Measurements from ENCODE around the gene DUSP7.
"Not testable (repeated sequence)": the region's sequence is repeated elsewhere in the genome, so short reads cannot be mapped to it uniquely, and the experiment has no call there.

The DUSP7 gene

GRCh38 chr3:52033748-52034147 lies 22.6 kb downstream of the DUSP7 start:
- not testable (repeated sequence) for H3K27ac ChIP-seq (ENCODE audit: low read length); H3K9me3 ChIP-seq (ENCODE audit: control insufficient read depth in 2 of 2, low read length in 2 of 2); H3K4me3 ChIP-seq (ENCODE audit: low read length in 2 of 2); H3K9ac ChIP-seq (ENCODE audit: low read length in 2 of 2); H3K4me1 ChIP-seq (ENCODE audit: control insufficient read depth, insufficient read depth, low read length); H3K36me3 ChIP-seq (ENCODE audit: control insufficient read depth in 2 of 2, insufficient read depth in 2 of 2, low read length in 2 of 2); H3K27me3 ChIP-seq (ENCODE audit: control insufficient read depth in 1 of 2, insufficient read depth in 2 of 2, low read length in 2 of 2)

GRCh38 chr3:52032702-52033408 lies 23.5 kb downstream of the DUSP7 start:
- H3K27me3 ChIP-seq (ENCODE audit: control insufficient read depth in 1 of 2, insufficient read depth in 2 of 2, low read length in 2 of 2), result no peaks in the 10 kb centered on the region
- no peak overlapping the region for H3K27ac ChIP-seq (ENCODE audit: low read length)
- H3K4me1 ChIP-seq (ENCODE audit: control insufficient read depth, insufficient read depth, low read length), result no peaks in the 10 kb centered on the region
- no peaks in the 10 kb centered on the region for H3K9me3 ChIP-seq (ENCODE audit: control insufficient read depth in 2 of 2, low read length in 2 of 2)
- H3K9ac ChIP-seq (ENCODE audit: low read length in 2 of 2), result no peak overlapping the region
- H3K36me3 ChIP-seq (ENCODE audit: control insufficient read depth in 2 of 2, insufficient read depth in 2 of 2, low read length in 2 of 2), result no peaks in the 10 kb centered on the region
- no peak overlapping the region for H3K4me3 ChIP-seq (ENCODE audit: low read length in 2 of 2)

GRCh38 chr3:52031896-52032295 lies 24.5 kb downstream of the DUSP7 start:
- no peak overlapping the region for H3K9ac ChIP-seq (ENCODE audit: low read length in 2 of 2)
- H3K4me1 ChIP-seq (ENCODE audit: control insufficient read depth, insufficient read depth, low read length), result no peaks in the 10 kb centered on the region
- H3K9me3 ChIP-seq (ENCODE audit: control insufficient read depth in 2 of 2, low read length in 2 of 2), result no peaks in the 10 kb centered on the region

GRCh38 chr3:52030714-52031310 lies 25.6 kb downstream of the DUSP7 start:
- Histone ChIP-seq H3K9ac (ENCODE audit: low read length in 2 of 2) (no peak overlapping the region), H3K4me1 (ENCODE audit: control insufficient read depth, insufficient read depth, low read length) (no peaks in the 10 kb centered on the region), H3K4me3 (ENCODE audit: low read length in 2 of 2) (no peak overlapping the region)

More at GRCh38 chr3:52031896-52032295, 24.5 kb downstream of the DUSP7 start:
- H3K27me3 ChIP-seq (ENCODE audit: control insufficient read depth in 1 of 2, insufficient read depth in 2 of 2, low read length in 2 of 2), result no peaks in the 10 kb centered on the region
- H3K36me3 ChIP-seq (ENCODE audit: control insufficient read depth in 2 of 2, insufficient read depth in 2 of 2, low read length in 2 of 2), result no peaks in the 10 kb centered on the region
- no peak overlapping the region for H3K27ac ChIP-seq (ENCODE audit: low read length)
- no peak overlapping the region for H3K4me3 ChIP-seq (ENCODE audit: low read length in 2 of 2)

GRCh38 chr3:52029535-52029934 lies 26.8 kb downstream of the DUSP7 start:
- Histone ChIP-seq H3K27ac (ENCODE audit: low read length) (no peak overlapping the region), H3K9me3 (ENCODE audit: control insufficient read depth in 2 of 2, low read length in 2 of 2) (no peaks in the 10 kb centered on the region), H3K36me3 (ENCODE audit: control insufficient read depth in 2 of 2, insufficient read depth in 2 of 2, low read length in 2 of 2) (no peaks in the 10 kb centered on the region), H3K4me3 (ENCODE audit: low read length in 2 of 2) (no peak overlapping the region), H3K27me3 (ENCODE audit: control insufficient read depth in 1 of 2, insufficient read depth in 2 of 2, low read length in 2 of 2) (no peaks in the 10 kb centered on the region), H3K9ac (ENCODE audit: low read length in 2 of 2) (no peak overlapping the region), H3K4me1 (ENCODE audit: control insufficient read depth, insufficient read depth, low read length) (no peaks in the 10 kb centered on the region)

More at GRCh38 chr3:52030714-52031310, 25.6 kb downstream of the DUSP7 start:
- Histone ChIP-seq H3K27me3 (ENCODE audit: control insufficient read depth in 1 of 2, insufficient read depth in 2 of 2, low read length in 2 of 2) (no peaks in the 10 kb centered on the region), H3K36me3 (ENCODE audit: control insufficient read depth in 2 of 2, insufficient read depth in 2 of 2, low read length in 2 of 2) (no peaks in the 10 kb centered on the region), H3K27ac (ENCODE audit: low read length) (no peak overlapping the region), H3K9me3 (ENCODE audit: control insufficient read depth in 2 of 2, low read length in 2 of 2) (no peaks in the 10 kb centered on the region)

- no peaks in the 10 kb centered on the region for H3K9me3 ChIP-seq (ENCODE audit: control insufficient read depth in 2 of 2, low read length in 2 of 2)
- H3K27me3 ChIP-seq (ENCODE audit: control insufficient read depth in 1 of 2, insufficient read depth in 2 of 2, low read length in 2 of 2), result no peaks in the 10 kb centered on the region
- no peak overlapping the region for H3K27ac ChIP-seq (ENCODE audit: low read length)
- H3K4me3 ChIP-seq (ENCODE audit: low read length in 2 of 2), result no peak overlapping the region
- no peaks in the 10 kb centered on the region for H3K36me3 ChIP-seq (ENCODE audit: control insufficient read depth in 2 of 2, insufficient read depth in 2 of 2, low read length in 2 of 2)
- peaks cover under 1% of the 10 kb centered on the region for H3K4me1 ChIP-seq (ENCODE audit: control insufficient read depth, insufficient read depth, low read length)
- no peak overlapping the region for H3K9ac ChIP-seq (ENCODE audit: low read length in 2 of 2)
Measured at GRCh38 chr3:52029053-52029452, 27.3 kb downstream of the DUSP7 start.

GRCh38 chr3:52028572-52028971 lies 27.8 kb downstream of the DUSP7 start:
- Histone ChIP-seq H3K4me1 (ENCODE audit: control insufficient read depth, insufficient read depth, low read length) (peaks cover 3% of the 10 kb centered on the region), H3K27ac (ENCODE audit: low read length) (no peak overlapping the region), H3K9ac (ENCODE audit: low read length in 2 of 2) (no peak overlapping the region), H3K27me3 (ENCODE audit: control insufficient read depth in 1 of 2, insufficient read depth in 2 of 2, low read length in 2 of 2) (no peaks in the 10 kb centered on the region), H3K4me3 (ENCODE audit: low read length in 2 of 2) (no peak overlapping the region), H3K9me3 (ENCODE audit: control insufficient read depth in 2 of 2, low read length in 2 of 2) (no peaks in the 10 kb centered on the region), H3K36me3 (ENCODE audit: control insufficient read depth in 2 of 2, insufficient read depth in 2 of 2, low read length in 2 of 2) (no peaks in the 10 kb centered on the region)

GRCh38 chr3:52026041-52026440 lies 30.3 kb downstream of the DUSP7 start:
- no peak overlapping the region for H3K4me3 ChIP-seq (ENCODE audit: low read length in 2 of 2)
- no peak overlapping the region for H3K27ac ChIP-seq (ENCODE audit: low read length)
- no peak overlapping the region for H3K9ac ChIP-seq (ENCODE audit: low read length in 2 of 2)
- H3K36me3 ChIP-seq (ENCODE audit: control insufficient read depth in 2 of 2, insufficient read depth in 2 of 2, low read length in 2 of 2), result no peaks in the 10 kb centered on the region
- no peaks in the 10 kb centered on the region for H3K27me3 ChIP-seq (ENCODE audit: control insufficient read depth in 1 of 2, insufficient read depth in 2 of 2, low read length in 2 of 2)
- H3K9me3 ChIP-seq (ENCODE audit: control insufficient read depth in 2 of 2, low read length in 2 of 2), result no peaks in the 10 kb centered on the region
- peaks cover 17% of the 10 kb centered on the region for H3K4me1 ChIP-seq (ENCODE audit: control insufficient read depth, insufficient read depth, low read length)

- no peaks in the 10 kb centered on the region for H3K9me3 ChIP-seq (ENCODE audit: control insufficient read depth in 2 of 2, low read length in 2 of 2)
- H3K4me1 ChIP-seq (ENCODE audit: control insufficient read depth, insufficient read depth, low read length), result peaks cover 20% of the 10 kb centered on the region
- H3K4me3 ChIP-seq (ENCODE audit: low read length in 2 of 2), result no peak overlapping the region
- no peaks in the 10 kb centered on the region for H3K27me3 ChIP-seq (ENCODE audit: control insufficient read depth in 1 of 2, insufficient read depth in 2 of 2, low read length in 2 of 2)
- H3K27ac ChIP-seq (ENCODE audit: low read length), result no peak overlapping the region
- no peak overlapping the region for H3K9ac ChIP-seq (ENCODE audit: low read length in 2 of 2)
- H3K36me3 ChIP-seq (ENCODE audit: control insufficient read depth in 2 of 2, insufficient read depth in 2 of 2, low read length in 2 of 2), result no peaks in the 10 kb centered on the region
Measured at GRCh38 chr3:52025453-52025852, 30.9 kb downstream of the DUSP7 start.

- no peak overlapping the region for H3K4me3 ChIP-seq (ENCODE audit: low read length in 2 of 2)
- peaks cover 21% of the 10 kb centered on the region for H3K4me1 ChIP-seq (ENCODE audit: control insufficient read depth, insufficient read depth, low read length)
- H3K27me3 ChIP-seq (ENCODE audit: control insufficient read depth in 1 of 2, insufficient read depth in 2 of 2, low read length in 2 of 2), result no peaks in the 10 kb centered on the region
- no peak overlapping the region for H3K9ac ChIP-seq (ENCODE audit: low read length in 2 of 2)
- no peak overlapping the region for H3K27ac ChIP-seq (ENCODE audit: low read length)
- H3K9me3 ChIP-seq (ENCODE audit: control insufficient read depth in 2 of 2, low read length in 2 of 2), result no peaks in the 10 kb centered on the region
- no peaks in the 10 kb centered on the region for H3K36me3 ChIP-seq (ENCODE audit: control insufficient read depth in 2 of 2, insufficient read depth in 2 of 2, low read length in 2 of 2)
Measured at GRCh38 chr3:52024765-52025452, 31.5 kb downstream of the DUSP7 start.
